HUDEP-2 (cell line): Measurements from ENCODE around the gene INO80E.
"Not testable (repeated sequence)": the region's sequence is repeated elsewhere in the genome, so short reads cannot be mapped to it uniquely, and the experiment has no call there.

Source experiments
- DNase-seq, 76 experiments: peaks; one replicate each; lab custom pipeline; 2025; ENCODE audit not compliant: unreplicated experiment in 76 of 76; lab: John Stamatoyannopoulos, UW

The INO80E gene, protein sequence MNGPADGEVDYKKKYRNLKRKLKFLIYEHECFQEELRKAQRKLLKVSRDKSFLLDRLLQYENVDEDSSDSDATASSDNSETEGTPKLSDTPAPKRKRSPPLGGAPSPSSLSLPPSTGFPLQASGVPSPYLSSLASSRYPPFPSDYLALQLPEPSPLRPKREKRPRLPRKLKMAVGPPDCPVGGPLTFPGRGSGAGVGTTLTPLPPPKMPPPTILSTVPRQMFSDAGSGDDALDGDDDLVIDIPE

DNA sequence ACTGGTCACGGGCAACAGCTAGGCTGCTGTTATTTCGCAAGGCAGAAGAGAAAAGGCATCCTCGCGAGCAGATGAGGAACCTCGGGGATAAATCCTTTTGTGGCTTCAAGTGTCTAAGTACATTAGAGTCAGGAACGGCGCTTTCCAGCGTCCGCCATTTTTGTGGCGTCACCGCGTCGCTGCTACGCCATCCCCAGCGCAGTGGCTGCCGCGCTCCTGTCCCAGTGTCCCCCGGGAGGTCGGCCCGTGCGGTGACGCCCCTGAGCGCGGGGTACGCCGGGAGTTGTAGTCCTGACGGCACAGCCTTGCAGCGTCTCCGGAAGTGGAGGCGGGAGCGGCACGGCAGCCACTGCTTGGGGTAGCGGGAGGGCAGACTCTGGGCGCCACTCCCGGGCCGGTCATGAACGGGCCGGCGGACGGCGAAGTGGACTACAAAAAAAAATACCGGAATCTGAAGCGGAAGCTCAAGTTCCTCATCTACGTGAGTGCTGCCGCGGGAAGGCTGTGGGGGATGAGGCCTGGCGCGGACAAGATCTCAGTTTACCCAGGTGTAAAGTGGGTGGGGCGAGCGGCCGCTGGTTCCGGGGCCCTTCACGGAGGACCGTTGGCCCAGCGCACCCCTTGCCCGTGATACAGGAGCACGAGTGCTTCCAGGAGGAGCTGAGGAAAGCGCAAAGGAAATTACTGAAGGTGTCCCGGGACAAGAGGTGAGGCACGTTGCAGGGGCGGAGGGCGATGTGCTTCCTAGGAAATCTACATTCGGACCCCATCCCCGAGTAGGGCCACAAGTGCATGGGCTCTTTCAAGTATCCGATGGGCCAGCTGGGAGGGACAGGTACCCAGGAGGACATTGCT is at the start of gene INO80E:
TSS of gene INO80E (plus strand) at position 331 of the 855 bp plus-strand sequence. CDS start at position 401, 70 bp downstream.
- peak in 75 of 76 experiments; percentile 20 to 98 (median 95) for DNase-seq

DNA sequence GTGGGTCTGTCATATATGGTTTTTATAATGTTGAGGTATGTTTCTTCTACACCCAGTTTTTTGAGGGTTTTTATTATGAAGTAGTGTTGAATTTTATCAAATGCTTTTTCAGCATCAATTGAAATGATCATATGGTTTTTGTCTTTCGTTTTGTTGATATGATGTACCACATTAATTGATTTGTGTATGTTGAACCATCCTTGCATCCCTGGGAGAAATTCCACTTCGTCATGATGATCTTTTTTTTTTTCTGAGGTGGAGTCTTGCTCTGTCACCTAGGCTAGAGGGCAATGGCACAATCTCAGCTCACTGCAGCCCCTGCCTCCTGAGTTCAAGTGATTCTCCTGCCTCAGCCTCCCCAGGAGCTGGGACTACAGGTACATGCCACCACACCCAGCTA is 48.1 kb upstream of the INO80E start:
- DNase-seq = no peak

DNA sequence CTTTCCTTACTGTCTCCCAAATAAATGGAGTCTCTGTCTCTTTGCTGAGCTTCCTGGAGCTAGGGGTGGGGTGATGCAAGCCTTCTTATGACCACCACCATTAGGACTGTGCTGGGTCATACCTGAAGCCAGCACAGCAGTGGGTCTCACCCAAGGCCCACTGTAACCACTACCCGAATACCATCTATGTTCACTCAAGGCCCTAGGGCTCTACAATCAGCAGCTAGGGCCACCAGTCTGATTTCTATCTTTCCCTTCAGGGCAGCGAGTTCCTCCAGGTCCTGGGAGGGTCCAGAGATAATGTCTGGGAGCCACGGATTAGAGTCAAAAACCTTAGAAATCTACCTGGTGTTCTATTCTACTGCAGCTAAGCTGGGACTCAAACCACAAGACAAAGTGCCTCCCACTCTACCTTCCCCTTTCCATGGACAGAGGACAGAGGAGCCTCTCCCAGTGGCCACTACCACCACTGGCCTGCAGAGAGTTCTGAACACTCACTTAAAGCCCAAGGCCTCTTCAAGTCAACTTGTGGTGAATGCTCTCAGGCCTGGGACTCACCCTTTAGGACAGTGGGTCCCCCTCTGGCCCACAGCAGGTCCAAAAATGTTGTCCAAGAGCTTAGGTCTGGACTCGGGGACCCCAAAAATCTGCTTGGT is 45.1 kb upstream of the INO80E start:
- no peak for DNase-seq

DNA sequence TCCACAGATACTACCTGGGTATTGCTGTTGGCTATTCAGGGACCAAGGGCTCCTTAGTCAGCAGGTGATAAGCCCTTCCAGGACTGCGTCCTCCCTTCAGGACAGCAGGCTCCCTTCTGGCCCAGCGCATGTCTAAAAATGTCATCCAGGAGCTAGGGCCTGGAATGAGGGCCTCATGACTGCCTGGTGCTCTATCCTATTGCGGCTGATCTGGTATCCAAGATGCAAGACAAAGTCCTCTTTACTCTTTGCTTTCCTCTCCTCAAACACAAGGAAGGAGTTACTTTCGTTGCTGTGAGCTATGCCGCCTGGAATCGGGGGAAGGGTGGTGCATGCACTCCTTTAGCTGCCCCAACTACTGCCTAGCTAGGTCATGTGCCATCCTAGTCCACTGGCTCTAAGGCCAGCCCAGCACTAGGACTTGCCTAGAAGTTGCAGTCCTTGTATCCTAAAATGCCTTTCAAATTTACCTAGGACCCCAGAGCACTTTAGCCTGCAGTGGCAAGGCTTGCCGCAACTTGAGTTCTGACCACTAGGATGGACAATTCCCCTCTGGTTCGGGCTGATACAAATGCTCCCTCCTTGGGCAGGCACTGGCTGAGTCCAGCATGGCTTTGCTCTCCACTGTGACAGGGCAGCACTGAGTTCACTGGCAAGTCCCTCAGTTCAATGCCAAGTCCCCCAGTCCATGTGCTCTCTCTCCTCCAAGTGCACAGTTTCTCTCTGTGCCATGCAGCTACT is 44.2 kb upstream of the INO80E start:
- no peak for DNase-seq

DNA sequence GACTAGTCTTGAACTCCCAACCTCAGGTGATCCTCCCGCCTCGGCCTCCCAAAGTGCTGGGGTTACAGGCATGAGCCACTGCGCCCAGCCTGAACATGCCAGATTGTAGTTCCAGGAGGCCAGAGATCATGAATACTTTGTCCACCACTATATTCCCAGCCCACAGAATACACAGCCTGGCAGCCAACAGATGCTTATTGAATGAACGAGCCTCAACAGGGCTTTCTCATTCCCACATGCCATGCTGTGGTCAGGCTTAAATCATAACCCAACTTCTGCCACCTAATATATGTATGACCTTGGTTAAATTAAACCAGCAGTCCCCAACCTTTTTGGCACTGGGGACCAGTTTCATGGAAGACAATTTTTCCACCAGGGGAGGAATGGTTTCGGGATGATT is 37.3 kb upstream of the INO80E start:
- DNase-seq = no peak

DNA sequence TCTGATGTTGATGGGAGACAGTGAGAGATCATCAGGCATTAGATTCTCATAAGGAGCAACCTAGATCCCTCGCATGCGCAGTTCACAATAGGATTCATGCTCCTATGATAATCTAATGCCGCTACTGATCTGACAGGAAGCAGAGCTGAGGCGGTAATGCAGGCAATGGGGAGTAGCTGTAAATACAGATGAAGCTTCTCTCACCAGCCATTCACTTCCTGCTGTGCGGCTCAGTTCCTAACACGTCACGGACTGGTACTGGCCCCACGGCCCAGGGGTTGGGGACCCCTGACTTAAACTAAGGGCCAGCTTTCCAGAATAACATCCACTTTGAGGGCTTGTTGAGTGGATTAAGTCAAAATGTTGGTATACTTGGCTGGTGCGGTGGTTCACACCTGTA is 36.7 kb upstream of the INO80E start:
- DNase-seq = no peak

DNA sequence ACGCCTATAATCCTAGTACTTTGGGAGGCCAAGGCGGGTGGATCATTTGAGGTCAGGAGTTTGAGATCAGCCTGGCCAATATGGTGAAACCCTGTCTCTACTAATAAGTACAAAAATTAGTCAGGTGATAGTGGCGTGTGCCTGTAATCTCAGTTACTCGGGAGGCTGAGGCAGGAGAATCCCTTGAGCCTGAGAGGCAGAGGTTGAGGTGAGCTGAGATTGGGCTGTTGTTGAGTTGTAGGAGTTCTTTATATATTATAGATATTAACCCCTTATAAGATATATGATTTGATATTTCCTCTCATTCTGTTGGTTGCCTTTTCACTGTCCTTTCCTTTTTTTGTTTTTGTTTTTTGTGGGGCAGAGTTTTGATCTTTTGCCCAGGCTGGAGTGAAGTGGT is 36.2 kb upstream of the INO80E start:
- DNase-seq = not testable (repeated sequence)

DNA sequence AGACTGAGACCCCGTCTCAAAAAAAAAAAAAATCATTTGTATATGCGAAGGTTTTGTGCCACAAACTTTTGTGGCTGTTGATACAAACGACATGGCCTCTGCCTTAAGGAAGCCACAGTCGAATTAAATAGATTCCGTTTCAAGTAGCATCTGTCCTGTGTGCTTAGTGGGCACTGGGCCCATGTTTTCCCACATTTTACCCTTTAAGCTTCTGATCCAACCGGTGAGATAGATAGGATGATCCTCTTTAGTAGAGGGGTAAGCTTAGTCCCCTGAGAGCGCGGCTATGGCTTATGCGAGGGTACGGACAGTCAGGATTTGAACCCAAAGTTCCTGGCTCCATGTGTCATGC is 34.9 kb upstream of the INO80E start:
- no peak for DNase-seq

DNA sequence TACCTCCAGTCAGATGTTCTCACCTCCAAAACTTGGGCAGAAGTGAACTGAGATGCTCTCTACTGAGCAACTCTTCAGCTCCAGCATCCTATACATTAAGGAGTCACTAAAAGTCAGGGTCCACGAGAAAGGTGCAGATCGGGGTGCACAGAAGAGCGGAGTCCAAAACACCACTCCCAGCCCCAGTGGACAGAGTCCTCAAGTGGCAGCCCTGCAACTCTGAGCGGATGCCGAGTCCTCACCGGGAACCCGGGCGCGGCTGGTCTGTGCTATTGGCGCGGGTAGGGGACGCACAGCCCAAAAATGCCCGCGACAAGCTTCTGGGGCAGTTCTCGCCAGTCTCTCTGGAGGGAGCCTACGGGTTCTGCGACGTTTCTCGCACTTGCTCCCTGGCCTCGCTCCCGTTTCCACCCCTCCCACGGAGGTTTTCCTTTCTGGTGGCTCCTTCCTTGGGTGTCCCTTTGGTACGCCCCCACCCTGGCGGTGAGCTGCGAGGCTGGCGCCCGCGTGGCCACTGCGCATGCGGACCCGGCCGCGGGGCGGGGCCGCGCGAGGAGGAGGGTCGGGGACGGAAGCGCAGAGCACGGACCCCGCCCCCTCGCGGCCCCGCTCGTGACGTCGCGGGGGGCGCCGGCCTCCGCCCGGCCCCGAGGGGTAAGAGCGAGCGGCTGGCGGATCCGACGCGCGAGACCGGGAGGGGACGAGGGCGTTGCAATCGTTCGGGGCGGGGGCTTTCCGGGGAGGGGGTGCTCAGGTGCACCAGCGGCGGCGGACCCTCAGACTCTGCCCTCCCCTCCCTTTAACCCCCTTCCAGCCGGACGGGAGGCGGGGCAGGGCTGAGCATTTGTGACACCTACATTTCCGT is 34.3 kb upstream of the INO80E start, which contains the start of gene TMEM219:
TSS of gene TMEM219 (plus strand) at position 601 of the 865 bp plus-strand sequence. CDS start 1,065 bp downstream, outside the sequence.
- DNase-seq = peak in 73 of 76 experiments; percentile 43 to 93 (median 81)

DNA sequence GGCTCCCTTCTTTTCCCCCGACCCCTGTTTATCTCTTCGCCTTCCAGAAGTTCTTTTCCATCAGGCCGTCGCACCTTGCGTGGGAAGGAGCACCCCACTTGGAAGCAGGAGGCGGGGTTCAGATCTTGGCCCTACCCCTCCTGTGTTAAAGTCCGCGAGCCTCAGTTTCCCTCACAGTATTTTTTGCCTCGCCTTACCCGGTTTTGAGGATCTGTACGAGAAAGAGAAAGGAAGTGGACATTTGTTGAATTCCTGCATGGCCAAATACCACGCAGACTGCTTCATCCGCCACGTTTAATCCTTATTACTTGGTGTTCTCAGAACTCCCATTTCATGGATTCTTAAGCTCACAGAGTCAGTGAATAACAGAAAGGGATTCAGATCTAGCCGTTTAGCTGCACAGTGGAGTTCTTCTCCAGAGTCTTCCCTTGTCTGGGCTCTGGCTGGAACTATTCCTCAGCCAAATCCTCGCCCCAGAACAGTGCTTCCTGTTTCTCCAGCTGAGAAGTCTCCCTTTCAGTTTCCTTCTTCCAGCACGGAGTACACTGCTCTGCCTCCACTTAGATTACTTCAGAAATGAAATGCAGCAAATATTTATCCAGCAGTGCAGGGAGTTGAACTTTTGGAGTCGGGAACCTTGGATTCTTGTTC is 33.6 kb upstream of the INO80E start:
- no peak for DNase-seq

DNA sequence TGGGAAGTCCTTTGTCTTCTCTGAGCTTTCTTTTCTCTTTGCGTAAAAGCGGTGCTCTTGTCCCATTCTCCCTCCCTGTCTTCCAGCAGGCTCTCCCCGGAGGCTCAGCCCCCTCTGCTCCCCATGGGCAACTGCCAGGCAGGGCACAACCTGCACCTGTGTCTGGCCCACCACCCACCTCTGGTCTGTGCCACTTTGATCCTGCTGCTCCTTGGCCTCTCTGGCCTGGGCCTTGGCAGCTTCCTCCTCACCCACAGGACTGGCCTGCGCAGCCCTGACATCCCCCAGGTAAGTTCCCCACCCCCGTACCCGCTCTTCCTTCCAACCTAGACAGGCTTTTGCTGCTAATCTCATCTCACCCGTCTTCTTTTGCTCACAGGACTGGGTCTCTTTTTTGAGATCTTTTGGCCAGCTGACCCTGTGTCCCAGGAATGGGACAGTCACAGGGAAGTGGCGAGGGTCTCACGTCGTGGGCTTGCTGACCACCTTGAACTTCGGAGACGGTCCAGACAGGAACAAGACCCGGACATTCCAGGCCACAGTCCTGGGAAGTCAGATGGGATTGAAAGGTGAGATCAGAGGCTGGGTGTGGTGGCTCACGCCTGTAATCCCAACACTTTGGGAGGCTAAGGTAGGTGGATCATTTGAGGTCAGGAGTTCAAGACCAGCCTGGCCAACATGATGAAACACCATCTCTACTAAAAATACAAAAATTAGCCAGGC is 32.9 kb upstream of the INO80E start:
- DNase-seq = no peak

DNA sequence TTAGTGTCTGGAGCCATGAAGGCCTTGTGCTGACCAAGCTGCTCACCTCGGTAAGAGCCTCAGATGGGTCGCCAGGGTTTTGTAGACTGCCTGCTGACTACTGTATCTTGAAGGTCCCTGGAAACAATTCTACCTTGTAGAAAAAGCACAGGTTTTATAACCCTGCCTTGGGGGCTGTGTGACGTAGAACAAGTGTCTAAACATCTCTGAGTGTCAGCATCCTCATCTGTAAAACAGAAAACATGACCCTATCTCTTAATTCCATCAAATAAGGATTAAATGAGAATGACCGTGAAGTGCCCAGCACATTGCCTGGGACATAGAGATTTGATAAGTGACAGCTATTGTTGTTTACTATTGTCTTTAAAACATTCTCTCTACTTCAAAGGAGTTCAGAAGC is 27.8 kb upstream of the INO80E start:
- DNase-seq = no peak

DNA sequence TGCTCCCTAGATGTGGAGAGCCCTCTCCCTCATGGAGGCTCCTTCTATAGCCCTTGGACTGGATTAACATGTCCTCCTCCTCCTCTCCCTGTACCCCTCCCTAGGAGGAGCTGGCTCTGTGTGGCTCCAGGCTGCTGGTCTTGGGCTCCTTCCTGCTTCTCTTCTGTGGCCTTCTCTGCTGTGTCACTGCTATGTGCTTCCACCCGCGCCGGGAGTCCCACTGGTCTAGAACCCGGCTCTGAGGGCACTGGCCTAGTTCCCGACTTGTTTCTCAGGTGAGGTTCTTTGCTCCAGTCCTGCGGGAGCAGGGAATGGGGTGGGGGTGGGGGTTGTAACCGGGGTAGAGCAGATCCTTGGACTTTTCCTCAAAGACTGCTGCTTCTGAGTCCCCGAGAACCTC is 24.7 kb upstream of the INO80E start:
- DNase-seq = no peak

DNA sequence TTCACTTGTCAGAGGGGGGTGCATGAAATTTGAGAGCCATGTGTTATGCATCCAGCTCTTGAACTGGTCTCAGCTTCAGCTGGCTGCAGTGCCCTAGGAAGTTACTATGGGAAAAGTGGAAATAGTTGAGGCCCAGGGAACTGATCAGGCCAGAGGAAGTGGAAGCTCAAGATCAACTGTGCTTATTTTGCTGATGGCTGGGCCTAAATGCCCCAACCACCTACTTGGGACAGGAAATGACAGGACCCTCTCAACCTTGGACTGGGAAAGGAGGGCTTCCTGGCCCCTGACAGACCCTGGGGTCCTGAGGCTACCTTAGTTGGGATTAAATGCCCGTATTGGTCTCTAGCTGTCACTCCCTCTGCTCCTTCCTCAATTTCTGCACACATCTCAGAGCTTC is 23.5 kb upstream of the INO80E start:
- DNase-seq = no peak

DNA sequence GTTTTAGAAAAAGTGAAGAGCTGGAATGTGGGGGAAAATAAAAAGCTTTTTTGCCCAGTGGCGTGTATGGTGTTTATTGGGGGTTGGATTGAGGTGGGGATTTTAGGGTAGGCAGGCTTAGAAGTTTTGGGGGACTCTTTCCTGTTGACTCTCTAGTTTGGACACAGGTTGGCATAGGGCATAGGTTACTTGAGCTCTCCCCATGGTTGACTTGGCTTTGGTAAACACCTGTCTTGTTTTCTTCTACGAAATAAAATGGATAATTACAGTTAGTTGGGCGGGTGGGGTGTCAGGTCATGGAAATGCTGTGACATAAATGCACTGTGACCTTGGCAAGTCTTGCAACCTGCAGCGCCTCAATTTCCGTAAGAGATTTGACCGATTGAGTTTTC is 23.1 kb upstream of the INO80E start:
- DNase-seq = peak in 1 of 76 experiments; percentile 50

DNA sequence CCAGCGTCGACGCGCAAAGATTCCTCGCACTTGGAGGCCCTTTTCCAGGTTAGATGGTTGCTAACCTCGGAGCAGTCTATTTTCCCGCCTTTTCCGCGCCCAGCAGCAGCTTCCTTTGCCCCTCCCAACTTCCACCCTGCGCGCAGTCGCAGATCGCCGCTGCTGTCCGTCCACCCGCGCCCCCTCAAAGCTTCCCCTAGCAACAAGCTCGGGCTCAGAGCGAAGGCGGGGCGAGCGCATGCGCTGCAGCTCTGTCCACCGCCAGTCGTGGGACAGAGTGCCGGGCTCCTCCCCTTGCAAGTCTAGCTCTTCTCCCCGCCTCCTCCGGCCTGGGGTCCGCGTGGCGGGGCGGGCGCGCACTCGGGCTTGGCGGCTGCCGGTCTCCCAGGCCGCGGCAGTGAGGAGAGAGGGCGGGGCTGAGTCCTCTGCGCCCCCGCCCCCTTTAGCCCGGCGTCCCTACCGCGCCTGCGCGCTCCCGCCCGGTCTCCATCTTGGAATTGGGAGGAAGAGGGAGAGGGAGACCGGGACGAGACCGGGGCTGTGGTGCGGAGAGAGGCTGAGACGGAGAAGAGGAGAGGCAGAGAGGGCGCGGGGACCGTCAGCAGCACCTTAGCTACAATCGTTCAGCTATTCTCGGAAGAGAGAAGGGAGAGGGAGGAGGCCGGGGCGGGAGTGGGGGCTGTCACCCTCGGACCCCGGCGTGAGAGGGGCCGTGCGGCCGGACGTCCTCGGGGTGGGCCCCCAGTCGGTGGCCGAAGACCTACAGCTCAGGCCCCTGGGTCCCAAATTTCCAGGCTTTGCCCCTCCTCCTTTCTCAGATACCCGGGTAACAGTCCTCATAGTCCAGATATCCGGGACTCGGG is 22.4 kb upstream of the INO80E start, which contains the start of gene TAOK2:
TSS of gene TAOK2 (plus strand) at position 485 of the 863 bp plus-strand sequence. CDS start 3,905 bp downstream, outside the sequence.
- peak in 75 of 76 experiments; percentile 67 to 99 (median 98) for DNase-seq

DNA sequence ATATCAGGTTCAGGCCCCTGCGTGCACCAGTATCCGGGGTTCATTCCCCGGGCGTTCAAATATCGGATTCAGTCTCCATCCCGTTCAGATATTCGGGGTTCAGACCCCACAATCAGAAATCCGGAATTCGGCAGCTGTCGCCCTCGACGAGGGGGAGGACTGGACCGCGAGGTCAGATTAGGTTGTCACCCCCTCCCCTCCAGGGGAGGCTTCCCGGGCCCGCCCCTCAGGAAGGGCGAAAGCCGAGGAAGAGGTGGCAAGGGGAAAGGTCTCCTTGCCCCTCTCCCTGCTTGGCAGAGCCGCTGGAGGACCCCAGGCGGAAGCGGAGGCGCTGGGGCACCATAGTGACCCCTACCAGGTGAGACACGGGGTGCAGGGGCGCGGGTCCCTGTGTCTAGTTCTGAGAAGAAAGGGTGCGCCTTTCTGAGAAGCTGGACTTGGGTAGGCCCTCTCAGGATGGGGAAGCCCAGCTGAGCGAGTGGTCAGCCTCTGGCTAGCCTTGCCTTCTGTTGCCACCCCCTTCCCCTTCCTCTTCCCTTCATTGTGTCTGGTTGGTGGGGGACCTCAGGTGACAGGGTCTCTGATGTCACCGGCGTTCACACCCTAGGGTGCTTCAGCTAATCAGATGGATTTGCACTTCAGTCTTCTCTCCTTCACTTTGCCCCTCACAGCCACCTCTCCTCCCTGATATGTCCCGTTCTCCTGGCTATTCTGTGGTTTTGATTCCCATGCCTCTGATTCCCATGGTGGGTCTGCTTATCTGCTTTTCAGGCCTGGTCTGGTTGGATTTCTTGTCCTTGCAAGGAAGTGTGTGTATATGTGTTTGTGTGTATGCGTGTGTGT is 21.5 kb upstream of the INO80E start:
- peak in 3 of 76 experiments; percentile 8 to 15 (median 10) for DNase-seq
